ENCODE data around the gene NOL4L.
"Not testable (repeated sequence)": the region's sequence is repeated elsewhere in the genome, so short reads cannot be mapped to it uniquely, and the experiment has no call there.

Gene NOL4L

GRCh38 chr20:32597714-32598113 lies 12.6 kb upstream of the NOL4L start:
- no peak for DNase-seq (ENCODE audit: low read depth)
- TF ChIP-seq CTCF (IDR thresholded peaks at IDR 0.05; ENCODE audit: control insufficient read depth, extremely low read depth, insufficient read depth): no peak
- no peak overlapping the region for H3K4me3 ChIP-seq (ENCODE audit: low read depth, low read length)

GRCh38 chr20:32596681-32597252 lies 11.6 kb upstream of the NOL4L start:
- DNase-seq (ENCODE audit: low read depth): no peak
- no peak overlapping the region for H3K4me3 ChIP-seq (ENCODE audit: low read depth, low read length)

GRCh38 chr20:32595143-32595542 lies 10.0 kb upstream of the NOL4L start:
- no peak for TF ChIP-seq CTCF (IDR thresholded peaks at IDR 0.05; ENCODE audit: control insufficient read depth, extremely low read depth, insufficient read depth)
- no peak for DNase-seq (ENCODE audit: low read depth)
- no peak overlapping the region for H3K4me3 ChIP-seq (ENCODE audit: low read depth, low read length)

More at GRCh38 chr20:32596681-32597252, 11.6 kb upstream of the NOL4L start:
- TF ChIP-seq CTCF (IDR thresholded peaks at IDR 0.05; ENCODE audit: control insufficient read depth, extremely low read depth, insufficient read depth): no peak

GRCh38 chr20:32594669-32595068 lies 9.5 kb upstream of the NOL4L start:
- H3K4me3 ChIP-seq (ENCODE audit: low read depth, low read length); DNase-seq (ENCODE audit: low read depth): not testable (repeated sequence)

DNA sequence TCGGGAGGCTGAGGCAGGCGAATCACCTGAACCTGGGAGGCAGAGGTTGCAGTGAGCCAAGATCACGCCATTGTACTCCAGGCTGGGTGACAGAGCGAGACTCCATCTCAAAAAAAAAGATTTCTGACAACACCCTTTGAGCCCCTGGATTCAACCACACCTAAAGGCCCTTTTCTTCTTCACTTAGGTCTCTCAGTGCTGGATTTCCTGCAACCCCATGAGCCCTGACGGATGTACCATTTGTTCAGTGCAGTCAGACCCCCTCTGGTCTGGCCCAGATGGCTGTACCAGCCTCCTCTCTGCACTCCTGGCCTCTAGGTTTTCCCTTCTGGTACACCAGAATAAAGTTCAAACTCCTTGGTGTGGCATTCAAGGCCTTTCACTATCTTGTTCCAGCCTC lies 9.1 kb upstream of the NOL4L start:
- TF ChIP-seq CTCF (IDR thresholded peaks at IDR 0.05; ENCODE audit: control insufficient read depth, extremely low read depth, insufficient read depth): no peak
- no peak for DNase-seq (ENCODE audit: low read depth)
- no peak overlapping the region for H3K4me3 ChIP-seq (ENCODE audit: low read depth, low read length)

DNA sequence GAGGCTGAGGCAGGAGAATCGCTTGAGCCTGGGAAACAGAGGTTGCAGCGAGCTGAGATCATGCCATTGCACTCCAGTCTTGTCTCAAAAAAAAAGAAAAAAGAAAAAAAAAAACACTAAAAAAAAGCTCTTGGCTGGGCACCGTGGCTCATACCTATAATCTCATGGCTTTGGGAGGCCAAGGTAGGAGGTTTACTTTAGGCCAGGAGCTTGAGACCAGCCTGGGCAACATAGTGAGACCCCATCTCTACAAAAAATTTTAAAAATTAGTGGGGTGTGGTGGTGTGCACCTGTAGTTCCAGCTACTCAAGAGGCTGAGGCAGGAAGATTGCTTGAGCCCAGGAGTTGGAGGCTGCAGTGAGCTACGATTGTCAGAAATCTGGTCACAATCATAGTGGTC lies 7.5 kb upstream of the NOL4L start:
- H3K4me3 ChIP-seq (ENCODE audit: low read depth, low read length); DNase-seq (ENCODE audit: low read depth): not testable (repeated sequence)

- no peak for TF ChIP-seq CTCF (IDR thresholded peaks at IDR 0.05; ENCODE audit: control insufficient read depth, extremely low read depth, insufficient read depth)
- H3K4me3 ChIP-seq (ENCODE audit: low read depth, low read length): no peak overlapping the region
- no peak for DNase-seq (ENCODE audit: low read depth)
These were observed 6.9 kb upstream of the NOL4L start for GRCh38 chr20:32592022-32592421.

GRCh38 chr20:32589769-32590168 lies 4.6 kb upstream of the NOL4L start:
- H3K4me3 ChIP-seq (ENCODE audit: low read depth, low read length): no peak overlapping the region
- no peak for TF ChIP-seq CTCF (IDR thresholded peaks at IDR 0.05; ENCODE audit: control insufficient read depth, extremely low read depth, insufficient read depth)
- no peak for DNase-seq (ENCODE audit: low read depth)

Data from LNCaP clone FGC (cell line).